GM10266 (cell line): ENCODE measurements around the gene ZNF423.
A peak's percentile ranks its signal among the peaks of the same experiment; 100 is the strongest.

ENCODE experiments used
- DNase-seq: peaks from one replicate; pipeline ENCODE4 v3.0.0; 2012; ENCODE audit errors: extremely low spot score
- CTCF ChIP-seq: IDR thresholded peaks from 2 replicates; pipeline ENCODE4 v1.5.1; 2012; ENCODE audit warnings: mild to moderate bottlenecking, low read depth; ENCODE audit not compliant: control insufficient read depth, insufficient read depth; ENCODE audit errors: missing control alignments

ZNF423 gene

GRCh38 chr16:49596068-49596467 lies 259.8 kb downstream of the ZNF423 start:
- no peak for TF ChIP-seq CTCF
- DNase-seq = no peak

- no peak for TF ChIP-seq CTCF
- no peak for DNase-seq
Observed at GRCh38 chr16:49594685-49595498, 261.0 kb downstream of the ZNF423 start.

GRCh38 chr16:49594153-49594552 lies 261.8 kb downstream of the ZNF423 start:
- no peak for DNase-seq
- no peak for TF ChIP-seq CTCF

- DNase-seq = no peak
- no peak for TF ChIP-seq CTCF
Observed at GRCh38 chr16:49593424-49594040, 262.4 kb downstream of the ZNF423 start.

- DNase-seq = peak; percentile 75
- peak; percentile 69 for TF ChIP-seq CTCF
Observed at GRCh38 chr16:49592546-49593423, 263.1 kb downstream of the ZNF423 start.

- no peak for TF ChIP-seq CTCF
Observed at GRCh38 chr16:49590166-49590871, 265.6 kb downstream of the ZNF423 start.

More at GRCh38 chr16:49590166-49590871, 265.6 kb downstream of the ZNF423 start:
- DNase-seq = no peak
